Fibroblast of villous mesenchyme (primary cell): ENCODE data around the gene TMCC2. TPM values are rescaled to one million over a fixed set of nuclear protein-coding genes. Genes with fewer than 3 reads are reported as not detected.
"Not testable (repeated sequence)": the region's sequence is repeated elsewhere in the genome, so short reads cannot be mapped to it uniquely, and the experiment has no call there.

ENCODE experiments used
- DNase-seq: peaks from one replicate; pipeline ENCODE4 v3.0.0-alpha.2; 2010; ENCODE audit warnings: low read depth
- H3K4me3 ChIP-seq: 2 replicates; pipeline ENCODE4 v1.5.1; 2011; ENCODE audit warnings: low read depth, mild to moderate bottlenecking, low read length
- CTCF ChIP-seq: IDR thresholded peaks from 2 replicates; pipeline ENCODE4 v1.5.1; 2012; ENCODE audit warnings: low read depth, mild to moderate bottlenecking, low read length; ENCODE audit not compliant: insufficient read depth
- total RNA-seq: library from RNA; depleted of rRNA; stranded (reverse); fragments of >200 nt; gene quantifications from 2 replicates; pipeline ENCODE4 v1.2.3, GENCODE V29; 2012

Gene TMCC2
- total RNA-seq, 1 donor, result 3.5 TPM

GRCh38 chr1:205232127-205232820 lies 4.5 kb downstream of the TMCC2 start:
- no peak for DNase-seq
- H3K4me3 ChIP-seq, result no peak overlapping the region
- TF ChIP-seq CTCF, result no peak

- no peak overlapping the region for H3K4me3 ChIP-seq
- TF ChIP-seq CTCF, result no peak
- DNase-seq, result no peak
Measured at GRCh38 chr1:205232945-205233397, 5.2 kb downstream of the TMCC2 start.

DNA sequence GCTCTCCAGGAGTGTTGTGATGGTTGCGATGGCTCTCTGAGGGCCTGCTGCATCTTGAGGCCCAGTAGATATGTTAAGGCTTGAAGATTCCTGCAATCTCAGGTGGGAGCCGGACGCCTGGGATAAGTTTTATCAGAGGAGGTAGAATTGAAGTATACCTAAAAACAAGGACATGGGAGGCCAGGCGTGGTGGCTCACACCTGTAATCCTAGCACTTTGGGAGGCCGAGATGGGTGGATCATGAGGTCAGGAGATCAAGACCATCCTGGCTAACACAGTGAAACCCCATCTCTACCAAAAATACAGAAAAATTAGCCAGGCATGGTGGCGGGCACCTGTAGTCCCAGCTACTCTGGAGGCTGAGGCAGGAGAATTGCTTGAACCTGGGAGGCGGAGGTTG lies 6.2 kb downstream of the TMCC2 start:
- DNase-seq, H3K4me3 ChIP-seq: not testable (repeated sequence)

DNA sequence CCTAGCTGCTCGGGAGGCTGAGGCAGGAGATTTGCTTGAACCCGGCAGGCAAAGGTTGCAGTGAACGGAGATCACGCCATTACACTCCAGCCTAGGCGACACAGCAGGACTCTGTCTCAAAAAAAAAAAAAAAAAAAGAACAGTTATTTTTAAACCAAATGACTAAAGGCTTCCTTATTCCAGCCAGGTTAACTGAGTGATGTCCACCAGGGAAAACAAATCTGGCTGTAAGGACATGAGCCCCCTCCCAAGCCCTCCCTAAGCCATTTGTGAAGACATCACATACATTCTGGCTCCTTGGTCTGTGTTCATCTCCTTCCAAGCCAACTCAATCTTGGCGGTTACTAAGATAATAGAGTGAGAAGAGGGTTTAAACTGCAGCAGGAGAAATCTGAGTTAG lies 8.2 kb downstream of the TMCC2 start:
- DNase-seq, result no peak
- no peak for TF ChIP-seq CTCF
- no peak overlapping the region for H3K4me3 ChIP-seq

DNA sequence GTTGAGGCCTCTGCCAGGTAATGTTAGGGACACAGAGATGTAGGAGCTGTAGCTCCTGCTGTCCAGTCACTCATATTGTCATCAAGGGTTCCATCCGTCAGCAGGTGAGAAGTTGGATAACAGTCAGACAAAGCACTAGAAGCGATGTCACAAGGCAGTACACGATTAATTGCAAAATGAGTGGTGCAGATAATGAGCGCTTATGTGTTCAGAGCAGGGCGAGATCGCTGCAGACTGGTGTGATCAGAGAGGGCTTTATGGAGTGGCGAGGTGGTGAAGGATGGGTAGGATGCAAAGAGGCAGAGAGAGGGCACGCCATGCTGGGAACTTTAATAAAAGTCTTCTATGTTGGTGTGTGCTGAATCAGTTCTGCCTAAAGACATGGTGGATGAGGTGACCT lies 8.8 kb downstream of the TMCC2 start:
- DNase-seq, result no peak
- H3K4me3 ChIP-seq, result no peak overlapping the region
- TF ChIP-seq CTCF, result no peak

GRCh38 chr1:205236951-205237475 lies 9.3 kb downstream of the TMCC2 start:
- no peak for TF ChIP-seq CTCF
- H3K4me3 ChIP-seq, result no peak overlapping the region
- no peak for DNase-seq

DNA sequence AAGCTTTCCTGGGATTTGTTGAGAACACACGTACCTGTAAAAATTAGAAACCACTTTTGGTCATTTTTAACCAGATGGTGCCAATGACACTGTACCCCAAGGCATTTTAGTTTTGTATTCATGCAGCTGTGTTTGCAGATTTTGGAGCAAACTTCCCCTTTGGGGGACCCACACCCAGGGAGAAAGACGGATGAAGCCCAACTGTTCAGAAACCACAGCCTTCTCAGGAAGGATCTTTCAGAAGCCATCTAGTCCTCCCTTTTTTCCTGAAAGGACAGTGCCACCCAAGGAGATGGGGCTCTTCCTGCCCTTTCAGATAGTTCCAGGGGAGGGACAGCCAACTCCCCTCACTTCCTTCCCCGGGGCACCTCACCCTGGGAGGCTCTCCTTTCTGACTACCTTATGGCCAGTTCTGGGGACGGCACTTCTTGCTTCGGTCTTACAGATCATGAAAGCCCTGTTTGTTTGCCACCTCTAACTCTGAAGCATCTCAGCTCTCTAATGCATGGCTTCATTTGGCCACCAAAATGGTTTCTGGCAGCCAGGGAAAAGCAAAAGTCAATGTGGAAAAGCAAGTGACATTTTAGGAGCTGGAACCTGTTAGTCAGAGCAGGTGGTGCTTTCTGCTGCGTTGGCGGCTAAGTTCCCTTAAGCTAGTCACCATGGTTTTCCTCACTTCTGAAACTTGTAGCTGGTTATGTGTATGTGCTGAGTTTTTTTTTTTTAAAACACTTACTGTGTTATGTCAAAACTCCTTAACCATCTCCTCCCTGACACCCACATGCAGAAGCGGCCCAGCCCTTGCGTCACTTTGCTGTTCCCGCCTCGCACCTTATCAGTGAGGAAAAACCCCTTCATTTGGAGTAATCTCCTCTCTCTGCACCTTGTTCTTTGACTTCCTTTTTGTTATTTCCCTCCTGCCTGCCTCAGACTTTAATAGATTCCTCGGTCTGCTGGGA lies 10.1 kb downstream of the TMCC2 start:
- peak; percentile 21 for DNase-seq
- no peak for TF ChIP-seq CTCF
- no peak overlapping the region for H3K4me3 ChIP-seq
